AG09319 (cell line): ENCODE data around the gene TP53TG5.

Experiments used
- DNase-seq: peaks from one replicate; pipeline ENCODE4 v3.0.0-alpha.2; 2010; ENCODE audit warnings: low read depth; ENCODE audit errors: extremely low read depth
- CTCF ChIP-seq: IDR thresholded peaks from 2 replicates; pipeline ENCODE4 v1.5.1; 2011; ENCODE audit warnings: low read depth, mild to moderate bottlenecking, inconsistent platforms, low read length, moderate library complexity

The TP53TG5 gene

GRCh38 chr20:45328451-45328850, 49.7 kb downstream of the TP53TG5 start:
- DNase-seq, result no peak
- no peak for TF ChIP-seq CTCF

- no peak for DNase-seq
Observed at GRCh38 chr20:45325371-45325770, 52.8 kb downstream of the TP53TG5 start.

GRCh38 chr20:45323731-45324130, 54.4 kb downstream of the TP53TG5 start:
- TF ChIP-seq CTCF, result no peak
- no peak for DNase-seq

More at GRCh38 chr20:45325371-45325770, 52.8 kb downstream of the TP53TG5 start:
- no peak for TF ChIP-seq CTCF

GRCh38 chr20:45322952-45323383, 55.2 kb downstream of the TP53TG5 start:
- no peak for DNase-seq
- TF ChIP-seq CTCF, result no peak; the same call in 1 of the 2 replicates
